A549 (cell line): Measurements from ENCODE around the gene NEU3. TPM values are rescaled to one million over a fixed set of nuclear protein-coding genes. Genes with fewer than 3 reads are reported as not detected.

Experiments
- ATAC-seq, 2 experiments: fragments of 200-7000 bp in 1 of 2; fragments of >200 bp in 1 of 2; cut with Nextera tagmentation in 1 of 2; cut with Tn5 transposase in 1 of 2; 3 replicates each; pipeline versions ENCODE4 v1.8.0 to v1.9.1; 2018 to 2020; ENCODE audit warnings: mild to moderate bottlenecking in 1 of 2, moderate library complexity in 1 of 2
- CTCF ChIA-PET: fragments of 300-600 bp; sonication (Branson Sonifier 250); formaldehyde crosslinking; extraction: SDS; loops from one replicate; lab custom pipeline; 2021; ENCODE audit warnings: antibody characterized with exemption, inconsistent platforms; lab: Yijun Ruan, JAX
- POLR2A ChIA-PET: fragments of 350-600 bp; formaldehyde crosslinking; extraction: SDS; loops from one replicate; lab custom pipeline; 2021; ENCODE audit warnings: antibody characterized with exemption, inconsistent platforms; lab: Yijun Ruan, JAX
- DNase-seq, 2 experiments: peaks; one replicate each; pipeline versions ENCODE4 v3.0.0 to v3.0.0-alpha.2; 2011 to 2016; ENCODE audit warnings: low read depth in 1 of 2, low spot score in 1 of 2
- FAIRE-seq: peaks from 2 replicates; lab custom pipeline; 2011; peaks lifted over from hg19 to GRCh38; lab: Jason Lieb, UNC
- H3K27ac ChIP-seq, 2 experiments: fragments of >200 bp; sonication (Bioruptor Twin); formaldehyde crosslinking; 3 replicates each; pipeline ENCODE4 v1.5.1; 2016 to 2017
- H3K4me1 ChIP-seq: fragments of >200 bp; sonication (Bioruptor Twin); formaldehyde crosslinking; 3 replicates; pipeline ENCODE4 v1.6.1; 2016
- H3K4me2 ChIP-seq: fragments of >200 bp; sonication (Bioruptor Twin); formaldehyde crosslinking; 3 replicates; pipeline ENCODE4 v1.6.1; 2016
- H3K4me3 ChIP-seq: fragments of >200 bp; sonication (Bioruptor Twin); formaldehyde crosslinking; 3 replicates; pipeline ENCODE4 v1.5.1; 2016
- H3K9me3 ChIP-seq: fragments of >200 bp; sonication (Bioruptor Twin); formaldehyde crosslinking; 3 replicates; pipeline ENCODE4 v1.6.1; 2016
- CHD4 ChIP-seq: fragments of 200-600 bp; sonication (generic); IDR thresholded peaks from 2 replicates; pipeline ENCODE4 v1.6.1; 2016; ENCODE audit warnings: antibody characterized with exemption, mild to moderate bottlenecking, borderline replicate concordance
- EHF ChIP-seq: fragments of 250-450 bp; sonication (Bioruptor Pico); IDR thresholded peaks from 2 replicates; pipeline ENCODE4 v1.5.0; 2020; ENCODE audit warnings: mild to moderate bottlenecking
- FOSB ChIP-seq: fragments of 250-450 bp; sonication (Bioruptor Pico); IDR thresholded peaks from 2 replicates; pipeline ENCODE4 v1.5.0; 2020; ENCODE audit warnings: mild to moderate bottlenecking, moderate library complexity
- FOXS1 ChIP-seq: fragments of 250-450 bp; sonication (Bioruptor Pico); IDR thresholded peaks from 2 replicates; pipeline ENCODE4 v1.5.0; 2020; ENCODE audit warnings: mild to moderate bottlenecking, moderate library complexity
- HDAC2 ChIP-seq: fragments of 200-600 bp; sonication (generic); IDR thresholded peaks from 2 replicates; pipeline ENCODE4 v1.6.1; 2016
- JUN ChIP-seq, 2 experiments: fragments of >200 bp; sonication (Bioruptor Twin); formaldehyde crosslinking; IDR thresholded peaks; 2 replicates in 1 of 2; 3 replicates in 1 of 2; pipeline ENCODE4 v1.6.1; 2016 to 2017
- NFE2L2 ChIP-seq: fragments of 150-350 bp; conservative IDR thresholded peaks from 2 replicates; pipeline ENCODE4 v1.6.1; 2014; ENCODE audit warnings: low read length
- NR3C1 ChIP-seq: fragments of >200 bp; sonication (Bioruptor Twin); formaldehyde crosslinking; IDR thresholded peaks from 3 replicates; pipeline ENCODE4 v1.6.1; 2017
- PHF8 ChIP-seq: fragments of 200-600 bp; sonication (generic); IDR thresholded peaks from 2 replicates; pipeline ENCODE4 v1.6.1; 2016; ENCODE audit warnings: low read depth, mild to moderate bottlenecking, antibody characterized with exemption, moderate library complexity, borderline replicate concordance
- POLR2A ChIP-seq: IDR thresholded peaks from 2 replicates; pipeline ENCODE4 v1.6.1; 2012; ENCODE audit warnings: mild to moderate bottlenecking, low read length
- POLR2AphosphoS2 ChIP-seq: conservative IDR thresholded peaks from 2 replicates; pipeline ENCODE4 v1.6.1; 2012; ENCODE audit warnings: low read length, improper control_type of control experiment, inconsistent platforms
- RAD21 ChIP-seq, 2 experiments: fragments of >200 bp in 1 of 2; sonication (Bioruptor Twin) in 1 of 2; formaldehyde crosslinking in 1 of 2; IDR thresholded peaks in 1 of 2; conservative IDR thresholded peaks in 1 of 2; 2 replicates in 1 of 2; 3 replicates in 1 of 2; pipeline ENCODE4 v1.6.1; 2012 to 2018; ENCODE audit warnings: inconsistent platforms in 1 of 2
- RARB ChIP-seq: fragments of 250-450 bp; sonication (Bioruptor Pico); IDR thresholded peaks from 2 replicates; pipeline ENCODE4 v1.8.0; 2021; ENCODE audit warnings: mild to moderate bottlenecking, moderate library complexity
- SMC3 ChIP-seq: fragments of >200 bp; sonication (Bioruptor Twin); formaldehyde crosslinking; IDR thresholded peaks from 3 replicates; pipeline ENCODE4 v1.6.1; 2018; ENCODE audit warnings: inconsistent platforms
- SREBF2 ChIP-seq: fragments of 450-650 bp; IDR thresholded peaks from 2 replicates; pipeline ENCODE4 v1.6.1; 2014; ENCODE audit warnings: mild to moderate bottlenecking, moderate library complexity
- TFCP2L1 ChIP-seq: fragments of 250-450 bp; sonication (Bioruptor Pico); IDR thresholded peaks from 2 replicates; pipeline ENCODE4 v1.5.0; 2021; ENCODE audit warnings: mild to moderate bottlenecking
- ZSCAN20 ChIP-seq: fragments of 250-450 bp; sonication (Bioruptor Pico); IDR thresholded peaks from 2 replicates; pipeline ENCODE4 v1.8.0; 2022; ENCODE audit warnings: mild to moderate bottlenecking, moderate library complexity
- WGBS: methylation state at CpG from one replicate; pipeline ENCODE4 v1.1.6; 2017; ENCODE audit errors: missing lambda C conversion rate; 5-methylcytosine and 5-hydroxymethylcytosine counted together
- polyA plus RNA-seq, 4 experiments: library from polyadenylated mRNA; depleted of rRNA in 3 of 4; stranded (reverse); fragments of >200 nt; fragmentation: RNase III in 1 of 4; extraction: RNeasy Plus Mini Kit Qiagen cat#74134 plus additional on column Dnase treatment in 1 of 4; gene quantifications; 2 replicates in 3 of 4; 3 replicates in 1 of 4; pipeline ENCODE4 v1.2.3, GENCODE V29; 2011 to 2017
- TF ChIP-seq, protein P1 (sequence below): fragments of 250-450 bp; sonication (Bioruptor Pico); IDR thresholded peaks from 2 replicates; pipeline ENCODE4 v1.5.0; 2020; ENCODE audit warnings: low read depth, mild to moderate bottlenecking, moderate library complexity
- TF ChIP-seq, protein P2 (sequence below): fragments of >200 bp; sonication (Bioruptor Twin); formaldehyde crosslinking; IDR thresholded peaks from 2 replicates; pipeline ENCODE4 v1.6.1; 2016
- TF ChIP-seq, protein P3 (sequence below): fragments of 150-350 bp; IDR thresholded peaks from 2 replicates; pipeline ENCODE4 v1.6.1; 2014; ENCODE audit warnings: low read depth, mild to moderate bottlenecking, low read length
- TF ChIP-seq, protein P4 (sequence below): IDR thresholded peaks from 2 replicates; pipeline ENCODE4 v1.6.1; 2012

The NEU3 gene
- polyA plus RNA-seq, 2 of the 4 experiments (the other 2 are of a cell fraction), result 4.0 to 5.5 TPM

DNA sequence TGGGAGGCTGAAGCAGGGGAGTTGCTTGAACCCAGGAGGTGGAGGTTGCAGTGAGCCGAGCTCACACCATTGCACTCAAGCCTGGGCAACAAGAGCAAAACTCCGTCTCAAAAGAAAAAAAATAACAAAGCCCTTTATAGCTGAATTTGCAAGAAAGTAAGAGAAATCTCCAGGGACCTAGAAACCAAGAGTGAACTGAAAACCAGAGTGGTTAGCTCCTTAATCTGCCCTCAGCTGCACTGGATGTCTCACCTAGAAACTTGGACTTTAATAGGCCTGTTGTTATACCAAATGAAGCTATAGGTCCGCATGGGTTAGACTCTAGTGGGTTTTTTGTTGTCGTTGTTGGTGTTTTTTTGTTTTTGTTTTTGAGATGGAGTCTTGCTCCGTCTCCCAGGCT, 4.1 kb downstream of the NEU3 start:
- WGBS, result 92% methylated on average over 5 of the region's 5 CpGs
- ChIA-PET POLR2A (interaction anchor here (0.6 kb wide), 1 partner anchor 9 kb away, joined by 4 read pairs; no protein-coding TSS in a partner anchor), CTCF (interaction anchor here (0.6 to 1.7 kb wide), 4 partner anchors 9 to 256 kb away, joined by 3 to 6 read pairs (median 4); no protein-coding TSS in a partner anchor)
- Histone ChIP-seq H3K4me2 (no peak overlapping the region), H3K4me1 (peaks cover 12% of the 10 kb centered on the region; the same call in 2 of the 3 replicates), H3K27ac (no peak overlapping the region), H3K9me3 (no peaks in the 10 kb centered on the region), H3K4me3 (no peak overlapping the region)
- FAIRE-seq, result no peak
- no peak for ATAC-seq
- DNase-seq, result no peak
- TF ChIP-seq HDAC2, result no peak
- TF ChIP-seq NFE2L2, result no peak
- TF ChIP-seq, protein P1, sequence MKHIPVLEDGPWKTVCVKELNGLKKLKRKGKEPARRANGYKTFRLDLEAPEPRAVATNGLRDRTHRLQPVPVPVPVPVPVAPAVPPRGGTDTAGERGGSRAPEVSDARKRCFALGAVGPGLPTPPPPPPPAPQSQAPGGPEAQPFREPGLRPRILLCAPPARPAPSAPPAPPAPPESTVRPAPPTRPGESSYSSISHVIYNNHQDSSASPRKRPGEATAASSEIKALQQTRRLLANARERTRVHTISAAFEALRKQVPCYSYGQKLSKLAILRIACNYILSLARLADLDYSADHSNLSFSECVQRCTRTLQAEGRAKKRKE (CRISPR knock-in tag), result no peak
- TF ChIP-seq, protein P2, sequence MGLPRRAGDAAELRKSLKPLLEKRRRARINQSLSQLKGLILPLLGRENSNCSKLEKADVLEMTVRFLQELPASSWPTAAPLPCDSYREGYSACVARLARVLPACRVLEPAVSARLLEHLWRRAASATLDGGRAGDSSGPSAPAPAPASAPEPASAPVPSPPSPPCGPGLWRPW, result no peak
- TF ChIP-seq POLR2AphosphoS2, result no peak
- TF ChIP-seq CHD4, result no peak
- TF ChIP-seq FOXS1 (CRISPR knock-in tag), result no peak
- TF ChIP-seq ZSCAN20 (CRISPR knock-in tag), result no peak
- TF ChIP-seq RAD21 (conservative IDR thresholded peaks at IDR 0.05 in 1 of 2, IDR thresholded peaks at IDR 0.05 in 1 of 2), result no peak
- TF ChIP-seq JUN (IDR thresholded peaks at IDR 0.05), result no peak
- TF ChIP-seq, protein P3, sequence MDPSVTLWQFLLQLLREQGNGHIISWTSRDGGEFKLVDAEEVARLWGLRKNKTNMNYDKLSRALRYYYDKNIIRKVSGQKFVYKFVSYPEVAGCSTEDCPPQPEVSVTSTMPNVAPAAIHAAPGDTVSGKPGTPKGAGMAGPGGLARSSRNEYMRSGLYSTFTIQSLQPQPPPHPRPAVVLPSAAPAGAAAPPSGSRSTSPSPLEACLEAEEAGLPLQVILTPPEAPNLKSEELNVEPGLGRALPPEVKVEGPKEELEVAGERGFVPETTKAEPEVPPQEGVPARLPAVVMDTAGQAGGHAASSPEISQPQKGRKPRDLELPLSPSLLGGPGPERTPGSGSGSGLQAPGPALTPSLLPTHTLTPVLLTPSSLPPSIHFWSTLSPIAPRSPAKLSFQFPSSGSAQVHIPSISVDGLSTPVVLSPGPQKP, result no peak
- TF ChIP-seq, protein P4, sequence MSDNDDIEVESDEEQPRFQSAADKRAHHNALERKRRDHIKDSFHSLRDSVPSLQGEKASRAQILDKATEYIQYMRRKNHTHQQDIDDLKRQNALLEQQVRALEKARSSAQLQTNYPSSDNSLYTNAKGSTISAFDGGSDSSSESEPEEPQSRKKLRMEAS, result no peak
- TF ChIP-seq FOSB, result no peak
- no peak for TF ChIP-seq PHF8
- no peak for TF ChIP-seq SREBF2
- no peak for TF ChIP-seq POLR2A
- TF ChIP-seq SMC3, result no peak
- no peak for TF ChIP-seq NR3C1
- TF ChIP-seq, all 56 proteins: peak for 0

DNA sequence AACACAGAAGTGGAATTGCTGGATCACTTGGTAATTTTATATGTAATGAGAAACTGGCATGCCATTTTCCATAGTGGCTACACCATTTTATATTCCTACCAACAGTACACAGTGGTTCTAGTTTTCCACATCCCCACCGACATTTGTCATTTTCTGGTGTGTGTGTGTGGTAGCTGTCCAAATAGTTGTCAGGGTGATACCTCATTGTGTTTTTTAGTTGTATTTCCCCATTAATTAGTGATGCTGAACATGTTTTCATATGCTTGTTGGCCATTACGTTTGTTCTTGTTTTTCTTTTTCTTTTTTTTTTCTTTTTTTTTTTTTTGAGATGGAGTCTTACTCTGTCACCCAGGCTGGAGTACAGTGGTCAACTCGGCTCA, 12.2 kb downstream of the NEU3 start:
- POLR2A ChIA-PET, result interaction anchor here (0.7 kb wide), 1 partner anchor 8 kb away, joined by 4 read pairs; no protein-coding TSS in a partner anchor
- Histone ChIP-seq H3K4me1 (no peaks in the 10 kb centered on the region), H3K4me2 (no peak overlapping the region), H3K27ac (no peak overlapping the region), H3K9me3 (no peaks in the 10 kb centered on the region)
- CTCF ChIA-PET, result interaction anchor here (1.1 to 3.4 kb wide), 5 partner anchors 17 to 247 kb away, joined by 3 to 26 read pairs (median 4); no protein-coding TSS in a partner anchor
- FAIRE-seq, result no peak
- TF ChIP-seq RARB (CRISPR knock-in tag) (no peak), EHF (CRISPR knock-in tag) (no peak), TFCP2L1 (no peak)
- TF ChIP-seq, protein P1 (CRISPR knock-in tag), result no peak
- TF ChIP-seq, protein P3, result no peak
- TF ChIP-seq, all 56 proteins: peak for 0
- WGBS, result 84% methylated on average over 3 of the region's 3 CpGs
- no peak overlapping the region for H3K4me3 ChIP-seq
- ATAC-seq (no peak), DNase-seq (no peak)
